Measurements from ENCODE around the gene SUSD6.

GRCh38 chr14:69572030-69572840, 39.2 kb upstream of the SUSD6 start:
- no peak for TF ChIP-seq POLR2AphosphoS5 (IDR thresholded peaks at IDR 0.05; ENCODE audit: borderline replicate concordance, low read depth, low read length)
- no peak for TF ChIP-seq EZH2 (IDR thresholded peaks at IDR 0.05)
- no peak for TF ChIP-seq FOXP2 (optimal IDR thresholded peaks at IDR 0.05; ENCODE audit: control extremely low read depth, extremely low read length, insufficient read depth)
